Measurements from ENCODE around the gene DNASE1. TPM values are rescaled to one million over a fixed set of nuclear protein-coding genes. Genes with fewer than 3 reads are reported as not detected.

Gene DNASE1
- total RNA-seq, 1 experiment from 2014 or later, result 13.9 TPM

GRCh38 chr16:3645504-3646347, 8.8 kb upstream of the DNASE1 start (continued):
- peak; percentile 43; the same call in 1 of the 2 replicates for TF ChIP-seq TEAD1 (CRISPR knock-in tag; IDR thresholded peaks at IDR 0.05)
- no peak for TF ChIP-seq OVOL2 (CRISPR knock-in tag; IDR thresholded peaks at IDR 0.05; ENCODE audit: borderline replicate concordance)

GRCh38 chr16:3646348-3646920, 8.1 kb upstream of the DNASE1 start:
- Mint-ChIP-seq H3K27me3 (ENCODE audit: low read depth) (no peaks in the 10 kb centered on the region), H3K27ac (peak overlapping the region; percentile 89), H3K4me1 (peaks cover 45% of the 10 kb centered on the region), H3K9me3 (no peaks in the 10 kb centered on the region), H3K4me3 (no peak overlapping the region), H3K36me3 (peaks cover 3% of the 10 kb centered on the region; the same call in 1 of the 2 replicates)
- TF ChIP-seq HMGXB4 (CRISPR knock-in tag; IDR thresholded peaks at IDR 0.05), result no peak
- TF ChIP-seq ZNF425 (CRISPR knock-in tag; conservative IDR thresholded peaks at IDR 0.05), result no peak
- TF ChIP-seq ZNF281 (CRISPR knock-in tag; IDR thresholded peaks at IDR 0.05), result no peak
- TF ChIP-seq ZNF671 (CRISPR knock-in tag; IDR thresholded peaks at IDR 0.05), result no peak
- TF ChIP-seq HMGA2 (CRISPR knock-in tag; IDR thresholded peaks at IDR 0.05), result no peak
- no peak for TF ChIP-seq ZNF263 (CRISPR knock-in tag; IDR thresholded peaks at IDR 0.05; ENCODE audit: low read depth)
- no peak for TF ChIP-seq CTCF (IDR thresholded peaks at IDR 0.05)
- no peak for TF ChIP-seq KAT7 (CRISPR knock-in tag; IDR thresholded peaks at IDR 0.05; ENCODE audit: borderline replicate concordance)
- no peak for TF ChIP-seq ATF3 (CRISPR knock-in tag; conservative IDR thresholded peaks at IDR 0.05)
- TF ChIP-seq NR1H2 (CRISPR knock-in tag; IDR thresholded peaks at IDR 0.05), result no peak
- TF ChIP-seq ZNF416 (CRISPR knock-in tag; IDR thresholded peaks at IDR 0.05), result no peak
- TF ChIP-seq ZNF423 (CRISPR knock-in tag; IDR thresholded peaks at IDR 0.05), result no peak
- POLR2A ChIA-PET, result interaction anchor here (0.6 to 0.7 kb wide), 2 partner anchors 233 to 984 kb away, joined by 3 read pairs; no protein-coding TSS in a partner anchor
- CTCF ChIA-PET, result interaction anchor here (1.1 to 1.4 kb wide), 2 partner anchors 9 to 119 kb away, joined by 3 to 5 read pairs; no protein-coding TSS in a partner anchor
- DNase-seq (ENCODE audit: low spot score), result no peak
- ATAC-seq, result no peak

Measured in WTC11 (cell line).